Hematopoietic multipotent progenitor cell treated with erythropoietin and hydrocortisone succinate and interleukin-3 and kit ligand, for 4 days (in vitro differentiated cells): ENCODE data around the gene IL7R.
"Not testable (repeated sequence)": the region's sequence is repeated elsewhere in the genome, so short reads cannot be mapped to it uniquely, and the experiment has no call there.

ENCODE experiments used
- DNase-seq: peaks from one replicate; pipeline ENCODE4 v3.0.0-alpha.2; 2015

IL7R gene

DNA sequence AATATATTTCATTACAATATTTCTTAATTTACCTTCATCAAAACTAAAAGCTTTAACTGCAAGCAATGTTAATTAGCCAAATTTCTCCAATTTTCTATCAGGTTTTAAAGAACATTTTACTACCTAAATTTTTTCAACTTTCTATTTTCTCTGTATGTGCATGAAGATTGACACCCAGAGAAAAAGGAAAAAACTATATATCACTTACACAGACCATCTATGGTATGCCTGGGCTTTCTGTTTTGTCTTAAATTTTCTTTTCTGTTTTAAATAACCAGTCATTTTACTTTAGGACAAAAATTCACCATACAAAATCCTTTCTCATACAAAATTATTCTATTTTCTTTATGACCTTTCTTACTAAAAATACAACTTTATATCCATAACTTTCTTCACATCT lies 13.8 kb upstream of the IL7R start:
- no peak for DNase-seq

DNA sequence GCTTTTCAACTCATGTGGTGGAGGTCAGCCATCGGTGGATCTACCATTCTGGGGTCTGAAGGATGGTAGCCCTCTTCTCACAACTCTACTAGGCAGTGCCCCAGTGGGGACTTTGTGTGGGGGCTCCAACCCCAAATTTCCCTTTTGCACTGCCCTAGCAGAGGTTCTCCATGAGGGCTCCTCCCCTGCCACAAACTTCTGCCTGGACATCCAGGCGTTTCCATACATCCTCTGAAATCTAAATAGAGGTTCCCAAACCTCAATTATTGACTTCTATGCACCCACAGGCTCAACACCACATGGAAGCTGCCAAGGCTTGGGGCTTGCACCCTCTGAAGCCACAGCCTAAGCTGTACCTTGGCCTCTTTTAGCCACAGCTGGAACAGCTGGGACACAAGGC lies 11.2 kb upstream of the IL7R start:
- not testable (repeated sequence) for DNase-seq

DNA sequence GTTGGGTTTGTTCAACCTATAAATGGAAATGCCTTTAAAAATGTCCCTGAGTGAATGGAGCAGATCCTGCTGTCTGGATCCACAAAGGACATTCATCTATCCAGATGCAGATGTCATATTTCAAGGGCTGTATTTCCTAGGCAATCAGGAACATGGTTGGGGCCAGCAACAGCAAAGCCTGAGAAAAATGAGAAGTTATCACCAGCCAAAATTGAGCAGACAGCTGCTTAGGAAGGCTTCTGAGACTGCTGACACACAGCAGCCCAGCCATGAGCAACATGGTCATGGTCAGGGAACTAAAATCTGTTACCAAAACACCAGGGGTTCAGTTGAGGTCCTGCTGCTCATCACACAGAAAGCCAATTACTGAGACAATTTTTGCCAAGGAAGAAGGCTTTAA lies 9.2 kb upstream of the IL7R start:
- DNase-seq: no peak

DNA sequence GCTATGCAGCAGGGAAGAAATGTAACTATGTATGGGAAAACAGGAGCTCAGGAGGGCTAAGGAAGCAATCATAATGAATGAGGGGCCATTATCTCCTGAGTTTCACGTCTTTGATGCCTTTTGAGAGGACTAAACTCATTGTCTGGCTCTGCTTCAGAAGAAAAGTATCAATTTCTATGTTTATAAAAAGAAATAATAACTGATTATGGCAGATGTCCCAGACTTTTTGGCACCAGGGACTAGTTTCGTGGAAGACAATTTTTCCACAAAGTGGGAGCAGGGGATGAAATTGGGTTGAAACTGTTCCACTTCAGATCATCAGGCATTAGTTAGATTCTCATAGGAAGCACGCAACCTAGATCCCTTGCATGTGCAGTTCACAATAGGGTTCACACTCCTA lies 8.7 kb upstream of the IL7R start:
- DNase-seq: no peak

DNA sequence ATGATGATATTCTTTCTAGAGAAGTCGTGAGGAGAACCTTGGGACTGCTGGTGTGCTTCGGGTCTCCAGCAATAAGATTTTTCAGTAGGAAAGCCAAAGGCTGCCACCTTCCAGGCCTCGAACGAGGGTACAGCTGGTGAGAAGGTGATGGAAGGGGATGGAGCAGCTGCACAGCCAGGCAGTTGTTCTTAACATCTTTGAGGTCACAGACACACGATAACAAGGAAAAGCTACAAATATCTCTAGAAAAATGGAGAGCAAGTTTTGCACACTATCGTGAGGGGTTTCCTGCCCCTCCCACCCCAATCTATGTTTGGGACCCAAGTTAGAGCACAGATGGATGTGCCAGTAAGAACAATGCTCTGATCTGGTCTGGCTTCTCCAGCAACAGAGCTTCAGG lies 6.8 kb upstream of the IL7R start:
- DNase-seq: no peak

DNA sequence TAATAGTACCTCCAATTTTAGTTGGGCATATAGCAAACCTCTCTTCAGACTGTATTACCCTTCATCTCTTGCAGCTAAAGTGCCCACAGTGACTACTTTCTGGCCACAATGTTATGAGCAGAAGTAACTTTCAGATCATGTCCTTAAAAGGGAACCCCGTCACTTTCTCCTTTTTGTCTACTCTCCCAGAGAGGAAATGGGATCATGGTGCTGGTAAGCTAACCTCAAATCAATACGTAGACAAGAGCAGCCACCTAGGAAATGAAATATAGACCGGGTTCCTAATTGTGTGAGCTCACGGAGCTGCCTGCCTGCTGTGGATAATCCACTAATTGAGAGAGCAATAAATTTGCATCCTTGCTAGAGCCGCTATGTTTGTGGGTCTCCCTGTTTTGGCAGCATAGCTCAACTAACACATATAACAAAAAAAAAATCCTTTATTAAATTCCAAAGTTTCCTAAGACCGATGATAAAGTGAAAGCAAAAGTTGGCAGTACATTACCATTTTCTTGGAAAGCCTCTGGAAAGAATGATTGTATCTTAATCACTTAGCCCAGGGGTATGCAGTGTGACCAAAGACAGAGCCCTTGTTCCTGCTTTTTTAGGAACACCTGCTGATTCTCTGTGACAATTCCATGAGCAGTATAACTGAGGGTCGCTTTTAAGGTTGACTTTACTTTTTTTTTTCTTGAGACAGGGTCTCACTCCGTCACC lies 5.6 kb upstream of the IL7R start:
- DNase-seq: no peak

DNA sequence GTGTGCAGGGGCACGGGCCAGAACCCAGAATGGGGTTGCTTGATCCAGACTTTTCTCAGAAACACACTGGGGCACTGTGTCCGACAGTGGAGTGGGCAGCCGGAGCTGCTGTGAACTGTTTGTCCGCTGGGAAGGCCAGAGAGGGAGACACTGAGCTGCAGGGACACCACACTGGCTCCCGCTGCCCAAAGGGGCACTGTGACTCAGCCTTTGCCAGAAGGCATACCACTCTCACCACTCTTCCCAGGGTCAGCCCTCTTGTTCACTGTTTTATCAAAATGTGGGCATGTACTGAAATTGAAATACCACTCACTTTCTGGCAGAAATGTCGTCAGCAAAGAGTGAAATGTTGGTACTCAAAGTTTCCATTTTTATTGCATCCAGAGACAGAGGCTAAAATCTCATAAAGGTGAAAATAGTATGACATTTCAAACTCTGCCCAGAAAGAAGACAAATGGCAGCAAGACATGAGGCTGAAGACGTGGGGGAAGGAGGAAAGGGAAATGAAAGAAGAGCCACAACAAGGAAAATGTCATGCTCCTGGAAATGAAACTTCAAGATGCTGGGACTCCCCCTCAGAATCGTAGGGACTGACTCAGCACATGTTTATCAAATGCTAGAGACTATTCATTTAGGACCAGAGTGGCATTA lies 4.5 kb upstream of the IL7R start:
- no peak for DNase-seq

DNA sequence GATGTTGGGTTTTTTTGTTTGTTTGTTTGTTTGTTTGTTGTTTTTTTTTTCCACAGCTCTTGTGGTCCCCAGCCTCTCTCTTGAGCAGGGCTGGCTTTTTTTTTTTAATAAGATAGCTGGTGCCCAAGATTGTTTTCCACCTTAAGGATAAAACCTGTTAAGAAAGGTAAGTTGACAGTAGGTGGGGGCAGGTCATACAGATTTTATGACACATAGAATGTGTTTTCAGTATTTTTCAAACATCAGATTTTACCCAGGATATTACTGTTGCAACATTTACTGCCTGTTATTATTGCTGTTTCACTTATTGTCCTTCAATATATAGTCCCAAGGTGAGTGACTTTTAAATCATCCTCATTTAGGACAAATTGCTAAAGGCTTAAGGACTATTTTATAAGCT lies 3.9 kb upstream of the IL7R start:
- no peak for DNase-seq

DNA sequence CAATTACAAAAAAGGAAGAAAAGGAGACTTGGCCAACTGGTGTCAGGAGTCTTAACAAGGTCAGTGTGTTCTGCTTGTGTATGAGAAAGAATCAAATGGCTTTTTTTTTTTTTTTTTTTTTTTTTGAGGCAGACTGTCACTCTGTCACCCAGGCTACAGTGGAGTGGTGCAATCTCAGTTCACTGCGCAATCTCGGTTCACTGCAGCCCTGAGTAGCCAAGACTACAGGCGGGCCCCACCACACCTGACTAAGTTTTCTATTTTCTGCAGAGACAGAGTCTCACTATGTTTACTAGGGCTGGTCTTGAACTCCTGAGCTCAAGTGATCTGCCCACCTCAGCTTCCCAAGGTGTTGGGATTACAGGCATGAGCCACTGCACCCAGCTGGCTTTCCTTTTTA lies 3.1 kb upstream of the IL7R start:
- peak; percentile 37 for DNase-seq

DNA sequence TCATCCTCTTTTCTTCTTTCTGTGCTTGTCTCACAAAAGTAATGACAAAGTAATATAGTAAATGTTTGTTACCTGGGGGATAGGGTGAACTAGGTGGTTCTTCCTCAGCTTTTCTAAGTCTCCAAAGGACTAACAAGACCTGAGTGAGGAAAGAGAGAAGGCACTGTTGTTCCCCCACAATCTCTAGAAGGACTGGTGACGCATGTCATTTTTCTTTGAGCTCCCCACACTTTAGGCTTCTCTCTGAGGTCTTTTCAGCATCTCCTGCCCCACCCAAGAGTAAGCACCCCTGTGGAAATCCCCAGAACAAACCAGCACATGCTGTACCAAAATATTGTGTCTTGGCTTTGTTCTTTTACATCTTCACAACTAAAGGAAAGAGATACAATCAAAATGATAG lies 2.4 kb upstream of the IL7R start:
- DNase-seq: no peak

DNA sequence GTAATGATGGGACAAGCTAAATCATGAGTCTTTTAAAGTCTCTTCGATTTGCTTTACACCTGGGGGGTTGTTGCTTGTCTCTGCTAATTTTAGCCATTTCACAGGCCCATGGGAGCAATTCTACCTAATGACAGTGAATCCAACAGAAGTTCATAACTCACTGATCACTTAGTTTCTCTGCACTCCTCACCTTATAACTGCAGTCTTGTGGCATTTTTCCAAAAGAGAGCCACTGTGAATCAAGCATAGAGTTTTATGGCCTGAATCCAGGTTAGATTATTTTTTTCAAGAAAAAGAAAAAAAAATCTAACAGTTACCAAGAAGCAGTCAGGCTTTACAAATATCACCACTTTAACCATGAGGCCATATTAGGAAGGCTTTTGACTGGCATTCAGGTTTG lies 1.5 kb upstream of the IL7R start:
- no peak for DNase-seq

DNA sequence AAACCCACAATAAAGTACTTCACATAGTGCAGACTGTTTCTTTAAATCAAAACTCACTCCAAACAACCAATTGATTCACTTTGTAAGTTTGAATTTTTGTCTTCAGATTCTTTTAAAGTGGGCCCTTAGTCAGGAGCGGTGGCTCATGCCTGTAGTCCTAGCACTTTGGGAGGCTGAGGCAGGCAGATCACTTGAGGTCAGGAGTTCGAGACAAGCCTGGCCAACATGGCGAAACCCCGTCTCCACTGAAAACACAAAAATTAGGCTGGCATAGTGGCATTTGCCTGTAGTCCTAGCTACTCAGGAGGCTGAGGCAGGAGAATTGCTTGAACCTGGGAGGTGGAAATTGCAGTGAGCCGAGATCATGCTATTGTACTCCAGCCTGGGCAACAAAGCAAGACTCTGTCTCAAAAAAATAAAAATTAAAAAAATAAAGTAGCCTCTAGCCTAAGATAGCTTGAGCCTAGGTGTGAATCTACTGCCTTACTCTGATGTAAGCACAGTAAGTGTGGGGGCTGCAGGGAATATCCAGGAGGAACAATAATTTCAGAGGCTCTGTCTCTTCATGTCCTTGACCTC lies 416 bp upstream of the IL7R start:
- DNase-seq: not testable (repeated sequence)

DNA sequence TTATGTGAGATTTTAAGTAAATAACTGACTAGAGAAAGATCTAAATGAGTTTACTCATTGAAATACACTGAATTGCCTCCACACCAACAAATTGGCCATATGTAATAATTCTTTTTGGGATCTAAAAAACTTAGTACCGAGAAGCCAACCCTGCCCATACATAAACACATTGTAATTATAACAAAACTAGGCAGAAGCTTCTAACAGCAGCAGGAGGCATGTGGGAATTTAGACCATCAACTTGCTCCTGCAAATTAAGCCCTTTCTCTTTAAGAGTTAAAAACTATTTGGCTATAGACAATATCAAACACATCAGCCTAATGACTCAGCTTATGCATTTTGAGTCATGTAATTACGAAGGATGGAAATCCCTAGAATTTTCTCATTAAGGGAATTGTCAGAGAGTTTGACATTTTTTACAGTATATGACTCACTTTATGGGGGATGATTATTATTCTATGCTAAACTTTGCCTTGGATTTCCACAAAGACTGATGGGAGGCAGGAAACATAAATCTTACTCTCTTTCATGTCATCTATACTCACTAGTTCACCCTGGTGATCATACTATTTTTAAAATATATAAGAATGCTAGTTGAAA lies 1.0 kb downstream of the IL7R start:
- DNase-seq: no peak

DNA sequence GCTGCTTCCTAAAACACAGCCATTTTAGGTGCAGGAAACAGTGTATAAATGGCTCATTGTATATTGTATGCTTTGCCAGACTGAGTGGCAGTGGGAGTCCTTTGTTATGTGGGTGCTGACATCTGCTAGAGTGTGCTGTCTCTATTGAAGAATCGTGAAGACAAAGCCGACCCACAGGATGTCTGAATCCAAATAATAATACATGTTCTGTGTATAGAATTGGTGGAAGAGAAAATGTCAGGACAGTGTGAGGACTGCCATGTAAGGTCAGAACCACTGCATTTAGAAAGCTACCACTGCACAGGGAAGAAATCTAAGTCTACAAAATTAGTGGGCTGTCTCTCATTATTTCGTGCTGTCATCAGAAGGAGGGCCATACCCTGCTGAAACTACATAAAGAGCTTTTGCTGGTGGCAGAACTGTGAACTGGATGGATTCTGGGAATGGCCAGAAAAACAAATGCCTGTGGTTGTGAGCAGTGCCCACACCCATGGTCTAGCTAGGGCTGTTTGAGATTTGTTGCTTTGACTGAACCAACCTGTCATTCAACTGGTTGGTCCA lies 2.5 kb downstream of the IL7R start:
- DNase-seq: no peak

DNA sequence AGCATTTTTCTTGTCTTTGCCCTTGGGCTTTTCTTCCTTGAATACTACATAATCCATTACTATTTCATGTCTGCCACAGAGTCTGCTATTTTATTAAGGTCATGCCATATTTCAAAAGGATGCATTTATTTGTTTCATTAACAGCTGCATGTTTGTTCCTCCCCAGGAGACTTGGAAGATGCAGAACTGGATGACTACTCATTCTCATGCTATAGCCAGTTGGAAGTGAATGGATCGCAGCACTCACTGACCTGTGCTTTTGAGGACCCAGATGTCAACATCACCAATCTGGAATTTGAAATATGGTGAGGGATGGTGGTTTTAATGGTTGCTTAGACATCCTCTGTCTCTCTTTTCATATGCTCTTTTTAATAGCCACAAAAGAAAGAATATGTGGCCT lies 4.0 kb downstream of the IL7R start:
- no peak for DNase-seq

DNA sequence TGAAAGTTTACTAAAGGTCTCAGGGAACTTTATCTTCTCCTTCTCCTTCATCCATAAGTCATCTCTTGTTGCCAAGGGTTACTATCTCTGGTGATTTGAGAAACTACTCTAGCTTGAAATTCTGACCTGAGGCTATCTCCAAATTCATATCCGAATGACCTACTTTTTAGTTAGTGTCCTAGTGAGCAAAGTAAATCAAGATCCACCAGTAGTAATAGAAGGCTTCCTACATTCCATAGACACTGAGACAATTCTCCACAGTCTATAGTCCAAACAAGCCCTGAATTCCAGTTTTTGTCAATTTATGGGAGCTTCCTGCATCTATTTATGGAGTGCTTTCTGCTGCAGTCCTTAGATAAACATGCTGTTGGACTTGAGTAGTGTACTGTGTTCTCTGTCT lies 5.0 kb downstream of the IL7R start:
- DNase-seq: no peak

DNA sequence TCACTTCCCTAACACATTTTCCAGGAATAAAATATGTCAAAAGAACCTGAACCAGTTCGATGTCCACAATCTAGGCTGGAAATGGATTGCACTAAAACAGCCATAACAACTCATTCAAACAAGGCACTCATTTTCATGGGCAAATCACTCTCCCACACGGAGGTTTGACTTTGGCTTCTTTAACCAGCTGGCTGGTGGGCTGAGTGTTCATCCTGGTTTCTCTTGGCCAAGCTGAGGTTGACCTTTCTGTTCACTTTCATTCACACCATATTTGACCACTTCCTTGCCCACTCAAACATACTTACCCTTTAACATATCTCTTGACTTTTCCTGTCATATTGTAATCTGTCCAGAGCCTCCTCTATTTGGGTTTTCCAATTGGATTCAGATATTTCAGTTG lies 5.4 kb downstream of the IL7R start:
- no peak for DNase-seq

DNA sequence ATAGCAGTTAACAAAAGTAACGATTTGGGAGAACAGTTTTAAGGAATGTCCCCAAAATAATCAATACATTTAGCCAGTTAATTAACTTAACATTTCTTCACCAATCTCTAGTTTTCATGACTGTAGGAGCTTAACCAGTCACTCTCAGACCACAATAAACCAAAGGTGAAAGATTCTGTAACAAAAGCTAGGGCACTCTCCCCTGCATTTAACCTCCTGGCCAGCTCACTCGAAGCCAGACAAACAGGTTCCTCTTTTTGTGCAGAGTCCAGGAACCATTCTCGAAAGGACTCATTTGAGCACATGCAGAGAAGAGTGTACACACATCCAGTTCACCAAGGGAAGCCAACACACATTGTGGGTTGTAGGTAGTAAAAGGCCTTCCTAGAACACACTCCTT lies 6.5 kb downstream of the IL7R start:
- peak; percentile 59 for DNase-seq

DNA sequence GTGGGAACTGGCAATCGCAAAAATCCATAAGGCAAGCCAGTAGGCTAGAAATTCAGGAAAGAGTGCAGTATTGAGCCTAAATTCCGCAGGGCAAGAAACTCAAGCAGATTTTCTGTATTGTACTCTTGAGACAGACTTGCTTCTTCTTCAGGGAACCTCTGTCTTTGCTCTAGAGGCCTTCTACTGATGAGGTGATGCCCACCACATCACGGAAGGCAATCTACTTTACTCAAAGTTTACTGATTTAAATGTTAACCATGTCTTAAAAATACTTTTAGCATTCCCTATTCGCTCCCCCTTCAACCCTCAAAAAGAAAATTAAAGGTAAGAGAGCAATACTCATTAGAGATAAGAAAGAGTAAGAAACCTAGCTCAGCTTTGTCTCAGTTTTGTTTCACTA lies 11.3 kb downstream of the IL7R start:
- no peak for DNase-seq

DNA sequence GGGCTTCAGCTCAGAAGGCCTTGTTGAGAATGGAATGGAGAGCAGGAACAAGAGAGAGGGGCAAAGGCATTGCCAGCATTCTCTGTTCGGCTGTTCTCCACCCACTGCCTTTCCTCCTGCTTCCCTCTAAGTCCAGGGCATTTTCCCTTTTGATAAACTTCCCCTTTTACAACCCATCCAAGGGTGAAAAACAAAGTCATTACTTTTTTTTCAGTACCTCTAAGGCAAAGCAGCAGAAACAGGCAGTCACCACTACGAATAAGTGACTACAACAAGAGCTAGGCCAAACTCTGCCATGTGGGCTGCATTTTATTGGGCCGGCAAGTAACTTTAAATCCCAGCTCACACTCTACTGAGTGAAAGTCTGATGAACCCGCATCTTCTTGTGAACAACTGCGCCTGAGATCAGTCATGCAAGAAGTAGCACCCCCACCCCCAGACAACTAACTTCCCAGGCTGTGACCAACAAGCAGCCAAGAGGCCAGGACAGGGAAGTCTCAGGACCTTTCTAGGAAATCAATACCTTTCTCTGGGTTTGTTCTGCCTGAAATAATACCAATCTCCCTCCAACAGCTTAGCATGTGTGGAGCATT lies 13.1 kb downstream of the IL7R start:
- DNase-seq: no peak

DNA sequence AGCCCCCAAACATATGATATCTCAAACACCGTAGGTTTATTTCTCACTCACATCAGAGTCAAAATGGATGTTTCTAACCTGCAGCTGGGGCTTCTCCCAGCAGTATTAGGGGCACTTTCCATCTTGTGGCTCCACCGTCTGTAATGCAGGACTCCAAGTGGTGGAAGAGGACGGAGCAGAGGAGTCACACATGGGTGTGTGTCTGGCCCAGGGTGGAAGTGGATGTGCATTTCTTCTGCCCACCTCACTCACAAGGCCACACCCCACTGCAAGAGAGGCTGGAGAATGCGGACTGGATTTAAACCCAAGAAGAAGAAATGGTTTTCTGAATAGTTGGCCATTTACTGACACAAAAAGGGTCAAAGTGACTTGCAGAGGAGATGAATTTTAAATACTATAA lies 13.9 kb downstream of the IL7R start:
- DNase-seq: no peak

DNA sequence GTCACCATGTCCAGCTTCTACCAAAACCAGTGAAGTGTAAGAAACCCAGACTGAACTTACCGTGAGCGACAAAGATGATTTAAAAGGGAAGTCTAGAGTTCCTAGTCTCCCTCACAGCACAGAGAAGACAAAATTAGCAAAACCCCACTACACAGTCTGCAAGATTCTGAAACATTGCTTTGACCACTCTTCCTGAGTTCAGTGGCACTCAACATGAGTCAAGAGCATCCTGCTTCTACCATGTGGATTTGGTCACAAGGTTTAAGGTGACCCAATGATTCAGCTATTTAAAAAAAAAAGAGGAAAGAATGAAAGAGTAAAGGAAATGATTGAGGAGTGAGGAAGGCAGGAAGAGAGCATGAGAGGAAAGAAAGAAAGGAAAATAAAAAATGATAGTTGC lies 19.8 kb downstream of the IL7R start:
- no peak for DNase-seq

DNA sequence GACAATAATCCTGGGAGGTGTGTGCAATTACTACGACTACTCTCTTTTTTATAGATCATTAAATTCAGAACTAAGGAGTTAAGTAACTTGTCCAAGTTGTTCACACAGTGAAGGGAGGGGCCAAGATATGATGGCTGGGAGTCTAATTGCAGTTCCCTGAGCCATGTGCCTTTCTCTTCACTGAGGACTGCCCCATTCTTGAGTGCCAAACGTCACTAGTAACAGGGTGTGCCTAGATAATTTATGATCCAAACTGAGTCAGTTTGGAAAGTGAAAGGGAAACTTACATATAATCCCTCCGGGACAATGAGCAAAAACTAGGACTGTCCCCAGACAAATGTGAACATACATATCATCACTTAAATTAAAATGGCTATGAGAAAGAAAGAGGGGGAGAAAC lies 20.2 kb downstream of the IL7R start:
- DNase-seq: no peak

DNA sequence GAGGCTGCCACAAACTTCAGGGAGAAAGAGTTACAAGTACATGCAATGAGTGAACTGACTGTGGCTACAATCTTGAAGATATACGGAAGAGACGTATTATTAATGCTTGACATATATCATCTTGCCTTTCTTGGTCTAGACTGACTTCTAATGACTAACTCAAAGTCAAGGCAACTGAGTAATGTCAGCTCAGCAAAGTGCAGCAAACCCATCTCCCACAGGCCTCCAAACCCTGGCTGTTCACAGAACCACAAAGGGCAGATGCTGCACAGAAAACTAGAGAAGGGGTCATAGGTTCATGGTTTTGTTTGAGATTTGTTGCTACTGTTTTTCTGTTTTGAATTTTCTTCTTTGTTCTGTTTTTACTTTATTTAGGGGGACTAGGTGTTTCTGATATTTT lies 21.0 kb downstream of the IL7R start:
- no peak for DNase-seq
